Activated B cell treated with CpG ODN at 0.5 μM for 24 hours (primary cell): ENCODE results near the gene HES1. TPM values are rescaled to one million over a fixed set of nuclear protein-coding genes. Genes with fewer than 3 reads are reported as not detected.
A peak's percentile ranks its signal among the peaks of the same experiment; 100 is the strongest.

Experiments
- ATAC-seq: fragments of 200-7000 bp; cut with Tn5 transposase; one replicate; pipeline ENCODE4 v1.10.0; 2021; ENCODE audit warnings: low read depth, mild to moderate bottlenecking, moderate library complexity
- CTCF ChIA-PET: fragments of 350-600 bp; sonication (Branson Sonifier 250); formaldehyde crosslinking; loops from one replicate; lab custom pipeline; 2021; ENCODE audit warnings: antibody characterized with exemption; lab: Charles Lee
- POLR2A ChIA-PET: fragments of 350-600 bp; sonication (Branson Sonifier 250); formaldehyde crosslinking; loops from one replicate; lab custom pipeline; 2021; ENCODE audit warnings: antibody characterized with exemption; lab: Charles Lee
- DNase-seq: peaks from one replicate; pipeline ENCODE4 v3.0.0; 2022
- H3K27ac Mint-ChIP-seq: one replicate; pipeline ENCODE4 v1.8.0; 2020; ENCODE audit warnings: mixed read lengths
- H3K27me3 Mint-ChIP-seq: one replicate; pipeline ENCODE4 v1.8.0; 2021; ENCODE audit warnings: mixed read lengths
- H3K36me3 Mint-ChIP-seq: one replicate; pipeline ENCODE4 v1.8.0; 2021; ENCODE audit warnings: low read depth, mixed read lengths
- H3K4me1 Mint-ChIP-seq: one replicate; pipeline ENCODE4 v1.8.0; 2021; ENCODE audit warnings: mixed read lengths
- H3K4me3 Mint-ChIP-seq: one replicate; pipeline ENCODE4 v1.8.0; 2020; ENCODE audit warnings: mild to moderate bottlenecking, mixed read lengths
- H3K9me3 Mint-ChIP-seq: one replicate; pipeline ENCODE4 v1.8.0; 2020; ENCODE audit warnings: mixed read lengths
- CTCF ChIP-seq: fragments of 200-600 bp; IDR thresholded peaks from one replicate; pipeline ENCODE4 v1.8.0; 2022; ENCODE audit warnings: antibody characterized with exemption, mild to moderate bottlenecking
- intact Hi-C: fragments of 100-400 bp; cut with micrococcal nuclease; formaldehyde crosslinking; loops from one replicate; pipeline ENCODE4 v1.15.1; 2024
- total RNA-seq: library from RNA; stranded (reverse); gene quantifications from 2 replicates; pipeline ENCODE4 v1.2.3, GENCODE V29; 2022

The HES1 gene
- total RNA-seq, 1 donor from 2014 or later, result 5.9 TPM

DNA sequence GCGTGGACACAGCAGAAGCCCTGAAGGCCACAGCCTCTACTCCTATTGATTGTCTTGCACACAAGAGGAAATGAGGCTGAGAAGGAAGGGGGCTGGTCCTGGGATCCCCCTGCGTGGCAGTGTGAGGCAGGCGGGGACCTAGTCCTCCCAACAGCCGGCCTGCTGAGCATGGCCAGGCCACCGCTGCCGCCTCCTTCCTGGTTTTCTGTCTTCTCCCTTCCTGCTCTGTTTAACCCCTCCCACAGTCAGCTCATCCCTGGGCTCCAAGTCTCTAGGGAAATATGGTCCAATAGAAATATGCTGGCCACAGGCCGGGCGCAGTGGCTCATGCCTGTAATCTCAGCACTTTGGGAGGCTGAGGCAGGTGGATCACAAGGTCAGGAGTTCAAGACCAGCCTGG is 42.1 kb upstream of the HES1 start:
- intact Hi-C loops, result no loop called here
- no peak for DNase-seq
- Mint-ChIP-seq H3K9me3 (no peaks in the 10 kb centered on the region), H3K27me3 (no peaks in the 10 kb centered on the region), H3K27ac (no peak overlapping the region), H3K4me3 (no peak overlapping the region), H3K36me3 (no peaks in the 10 kb centered on the region), H3K4me1 (peaks cover 59% of the 10 kb centered on the region)
- CTCF ChIA-PET, result no interaction called here
- POLR2A ChIA-PET, result interaction anchor here (2.7 kb wide), 1 partner anchor 10 kb away, joined by 11 read pairs; no protein-coding TSS in a partner anchor
- TF ChIP-seq CTCF, result no peak
- ATAC-seq, result no peak

- ChIA-PET POLR2A (no interaction called here), CTCF (no interaction called here)
- no peaks in the 10 kb centered on the region for H3K27me3 Mint-ChIP-seq
- H3K4me3 Mint-ChIP-seq, result no peak overlapping the region
- ATAC-seq (no peak), DNase-seq (no peak)
- no peak for TF ChIP-seq CTCF
- no peak overlapping the region for H3K27ac Mint-ChIP-seq
- intact Hi-C loops, result no loop called here
- H3K4me1 Mint-ChIP-seq, result peaks cover 62% of the 10 kb centered on the region
- no peaks in the 10 kb centered on the region for H3K9me3 Mint-ChIP-seq
- no peaks in the 10 kb centered on the region for H3K36me3 Mint-ChIP-seq
Observed at GRCh38 chr3:194095464-194095863, 40.5 kb upstream of the HES1 start.

- ChIA-PET CTCF (no interaction called here), POLR2A (no interaction called here)
- intact Hi-C loops, result no loop called here
- H3K36me3 Mint-ChIP-seq, result no peaks in the 10 kb centered on the region
- ATAC-seq, result no peak
- H3K4me1 Mint-ChIP-seq, result peaks cover 63% of the 10 kb centered on the region
- no peak for DNase-seq
- H3K27ac Mint-ChIP-seq, result no peak overlapping the region
- TF ChIP-seq CTCF, result no peak
- no peaks in the 10 kb centered on the region for H3K27me3 Mint-ChIP-seq
- H3K4me3 Mint-ChIP-seq, result no peak overlapping the region
- H3K9me3 Mint-ChIP-seq, result no peaks in the 10 kb centered on the region
Observed at GRCh38 chr3:194095902-194096301, 40.0 kb upstream of the HES1 start.

DNA sequence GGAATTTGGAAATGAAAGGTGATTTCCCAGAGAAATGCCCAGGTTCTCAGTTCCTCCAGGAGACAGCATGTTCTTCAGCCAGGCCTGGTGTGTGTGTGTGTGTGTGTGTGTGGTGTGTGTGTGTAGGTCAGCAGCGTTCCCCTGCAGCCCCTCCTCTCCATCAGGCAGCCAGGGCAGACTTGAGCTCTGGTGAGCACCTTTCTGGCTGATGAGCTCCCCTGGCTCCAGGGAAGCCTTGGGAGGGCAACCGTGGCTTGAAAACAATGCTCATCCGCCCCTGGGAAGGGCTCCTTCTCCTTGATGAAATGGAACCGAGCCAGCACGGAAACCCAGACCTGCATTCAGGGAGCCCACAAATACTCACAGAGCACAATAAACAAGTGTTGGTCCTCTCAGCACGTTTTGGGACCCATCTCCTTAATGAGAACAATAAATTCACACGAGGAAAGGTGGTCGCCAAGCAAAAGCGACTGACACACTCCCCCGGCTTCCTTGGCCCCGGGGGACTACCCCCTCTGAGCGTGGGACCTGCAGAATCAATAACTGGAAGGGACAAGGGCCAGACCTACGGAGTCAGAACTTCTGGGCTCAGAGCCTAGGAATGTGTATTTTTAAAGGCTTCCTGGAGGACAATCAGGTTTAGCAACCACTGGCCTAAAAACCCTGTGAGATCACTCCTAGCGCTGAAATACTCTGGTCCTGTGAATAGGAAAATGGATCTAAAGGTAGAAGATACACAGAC is 38.6 kb upstream of the HES1 start:
- TF ChIP-seq CTCF, result no peak
- H3K27ac Mint-ChIP-seq, result no peak overlapping the region
- no peak overlapping the region for H3K4me3 Mint-ChIP-seq
- DNase-seq, result no peak
- peaks cover 72% of the 10 kb centered on the region for H3K4me1 Mint-ChIP-seq
- ATAC-seq, result no peak
- intact Hi-C loops, result no loop called here
- CTCF ChIA-PET, result no interaction called here
- no peaks in the 10 kb centered on the region for H3K9me3 Mint-ChIP-seq
- no peaks in the 10 kb centered on the region for H3K27me3 Mint-ChIP-seq
- no peaks in the 10 kb centered on the region for H3K36me3 Mint-ChIP-seq
- POLR2A ChIA-PET, result interaction anchor here (0.7 to 1.4 kb wide), 2 partner anchors 39 to 94 kb away, joined by 3 to 4 read pairs; no protein-coding TSS in a partner anchor

DNA sequence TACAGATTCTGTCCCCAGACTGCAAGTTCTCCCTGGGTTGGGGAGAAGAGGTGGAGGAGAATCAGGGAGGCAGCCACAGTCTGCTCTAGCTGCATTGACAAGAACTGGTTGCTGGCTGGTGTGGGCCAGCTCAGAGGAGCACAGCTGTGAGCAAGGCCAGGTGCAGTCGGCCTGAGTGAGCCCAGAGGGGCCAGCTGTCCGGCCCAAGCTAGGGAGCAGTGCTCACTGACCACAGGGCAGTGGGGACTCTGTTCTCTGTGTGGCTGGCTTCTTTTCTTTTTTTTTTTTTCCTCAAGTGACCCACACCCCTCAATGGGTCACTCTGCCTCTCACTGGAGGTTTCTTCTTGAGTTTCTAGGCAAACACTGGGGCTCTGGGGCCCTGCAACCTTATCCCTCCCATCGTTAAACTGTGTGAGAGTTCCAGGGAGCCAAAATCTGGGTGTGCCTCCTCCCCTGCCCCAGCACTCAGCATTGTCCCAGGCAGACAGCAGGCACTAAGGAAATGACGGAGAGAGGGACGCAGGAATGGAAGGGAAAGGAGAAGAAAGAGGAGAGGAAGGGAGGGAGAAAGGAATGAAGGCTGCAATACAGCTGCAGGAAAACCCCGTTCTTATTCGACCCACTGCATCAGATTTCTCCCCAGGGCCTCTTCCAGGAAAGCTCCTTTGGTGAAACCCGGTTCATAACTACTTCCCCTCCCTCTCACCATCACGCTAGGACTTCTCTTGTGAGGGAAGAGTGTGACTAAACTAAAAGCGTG is 37.7 kb upstream of the HES1 start:
- ATAC-seq (no peak), DNase-seq (no peak)
- Mint-ChIP-seq H3K4me1 (peaks cover 74% of the 10 kb centered on the region), H3K9me3 (no peaks in the 10 kb centered on the region), H3K4me3 (peak overlapping the region; percentile 2), H3K27ac (no peak overlapping the region), H3K36me3 (no peaks in the 10 kb centered on the region), H3K27me3 (no peaks in the 10 kb centered on the region)
- POLR2A ChIA-PET, result interaction anchor here (1.4 to 14.5 kb wide), 2 partner anchors 36 to 95 kb away, joined by 4 to 465 read pairs; partner anchors contain the start of gene HES1
- CTCF ChIA-PET, result no interaction called here
- intact Hi-C loops, result no loop called here
- no peak for TF ChIP-seq CTCF
